GM19099 (cell line): ENCODE measurements around the gene VASN.

Experiments used
- POLR2A ChIP-seq: IDR thresholded peaks from 3 replicates; pipeline ENCODE4 v1.6.1; 2011; ENCODE audit warnings: low read depth; ENCODE audit not compliant: insufficient read length; ENCODE audit errors: extremely low read depth

The VASN gene

DNA sequence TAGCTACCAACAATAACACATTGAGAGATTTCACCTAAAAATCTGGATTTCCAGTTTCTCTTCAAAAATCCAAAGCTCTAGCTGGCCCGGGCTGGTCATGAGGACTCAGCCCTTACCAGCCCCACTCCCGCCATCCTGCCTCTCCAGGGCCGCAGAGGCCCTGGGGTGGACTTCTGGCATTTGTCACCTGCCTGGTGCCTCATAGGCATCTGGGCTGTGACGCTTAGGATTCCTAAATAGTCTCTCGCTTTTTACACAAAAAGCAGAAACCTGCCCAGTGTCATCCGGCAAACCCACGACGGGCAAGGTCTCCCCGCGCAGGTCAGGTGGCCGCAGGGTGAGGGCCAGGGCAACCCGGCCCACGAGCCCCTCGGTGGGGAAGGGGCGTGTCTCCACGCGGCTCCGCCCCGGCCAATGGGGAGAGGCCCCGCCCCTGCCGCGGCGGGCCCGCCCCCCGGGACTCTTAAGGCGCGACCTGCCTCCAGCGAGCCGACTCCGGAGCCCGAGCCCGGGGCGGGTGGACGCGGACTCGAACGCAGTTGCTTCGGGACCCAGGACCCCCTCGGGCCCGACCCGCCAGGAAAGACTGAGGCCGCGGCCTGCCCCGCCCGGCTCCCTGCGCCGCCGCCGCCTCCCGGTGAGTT lies at the start of gene VASN:
Gene VASN, plus strand, starts transcription at position 492 of the 644 bp plus-strand sequence. CDS start 9,030 bp downstream, outside the sequence.
- peak; percentile 58 for TF ChIP-seq POLR2A

DNA sequence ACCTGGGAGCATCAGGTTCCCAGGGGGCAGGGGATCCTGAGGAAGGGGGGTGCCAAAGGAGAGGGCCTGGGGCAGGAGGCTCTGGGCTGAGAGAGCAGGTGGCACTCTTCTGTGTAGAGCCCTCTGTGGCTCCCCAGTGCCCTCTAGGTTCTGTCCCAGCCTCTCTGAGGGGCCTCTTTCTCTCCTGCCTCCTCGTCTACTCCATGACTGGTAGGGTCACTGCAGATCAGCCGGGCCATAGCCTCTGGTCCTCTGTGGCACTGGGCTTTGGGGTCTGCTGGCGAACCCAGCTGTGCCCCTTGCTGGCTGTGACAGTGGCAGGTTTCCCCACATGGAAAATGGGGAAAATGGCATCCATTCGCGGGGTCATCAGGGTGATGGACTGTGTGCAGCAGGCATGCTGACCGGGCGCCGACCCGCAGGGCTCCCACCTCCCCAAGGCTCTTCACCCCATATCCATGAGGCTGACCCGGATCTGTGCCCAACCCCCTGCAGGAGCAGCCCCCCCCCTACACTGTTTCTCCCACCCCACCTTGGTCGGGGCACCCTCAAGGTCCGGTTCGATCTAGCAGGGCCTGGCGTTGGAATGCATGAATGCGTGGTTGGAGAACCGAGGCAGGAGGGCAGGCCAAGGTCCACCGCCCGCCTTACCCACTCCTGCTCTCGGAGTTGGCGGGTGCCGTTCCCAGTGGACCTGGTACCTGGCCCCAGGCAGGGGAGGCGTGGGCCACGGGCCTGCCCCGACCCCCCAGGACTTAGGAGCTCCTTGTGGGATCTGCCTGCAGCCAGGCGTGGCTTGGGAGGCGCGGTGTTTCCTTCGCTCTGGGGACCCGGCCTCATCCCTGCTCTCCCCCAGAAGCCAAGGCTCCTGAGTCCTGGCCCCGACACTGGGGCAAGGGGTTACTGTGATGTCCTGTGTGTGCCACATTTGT lies 49.3 kb upstream of the VASN start:
- TF ChIP-seq POLR2A: no peak

DNA sequence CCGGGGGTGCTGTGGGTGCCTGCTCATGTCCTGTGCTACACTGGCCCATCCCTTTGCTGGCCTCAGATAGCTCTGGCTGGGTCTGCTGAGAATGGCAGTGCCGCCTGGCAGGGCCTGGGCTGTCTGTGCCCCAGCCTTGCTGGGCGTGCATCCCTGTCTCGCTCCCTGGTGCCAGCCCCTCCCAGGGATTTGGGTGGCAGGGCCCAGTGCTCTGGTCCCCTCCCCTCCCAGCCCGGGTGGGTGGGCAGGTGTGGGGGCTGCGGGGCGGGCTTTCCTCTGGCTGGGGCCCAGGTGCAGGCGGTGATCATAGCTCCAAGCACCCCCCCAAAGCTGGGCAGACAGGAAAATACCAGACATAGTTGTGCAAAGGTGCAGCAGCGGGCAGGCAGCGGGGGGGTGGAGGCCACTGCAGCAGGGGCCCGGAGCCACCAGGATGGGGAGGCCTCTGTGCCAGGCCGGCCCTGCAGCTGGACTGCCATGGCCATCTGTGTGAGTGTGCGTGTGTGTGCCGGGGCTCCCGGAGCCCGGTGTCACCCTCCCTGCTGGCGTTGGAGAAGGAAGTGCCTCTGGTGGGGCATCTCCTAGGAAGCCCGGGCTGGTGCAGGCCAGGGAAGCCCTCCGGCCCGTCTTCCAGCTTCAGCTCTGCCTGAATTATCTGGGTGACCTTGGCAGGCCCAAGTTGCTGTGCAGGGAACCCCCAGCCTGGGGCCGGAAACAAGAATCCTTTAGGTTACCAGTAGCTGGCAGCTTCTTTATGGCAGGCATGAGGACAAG lies 48.4 kb upstream of the VASN start:
- no peak for TF ChIP-seq POLR2A

DNA sequence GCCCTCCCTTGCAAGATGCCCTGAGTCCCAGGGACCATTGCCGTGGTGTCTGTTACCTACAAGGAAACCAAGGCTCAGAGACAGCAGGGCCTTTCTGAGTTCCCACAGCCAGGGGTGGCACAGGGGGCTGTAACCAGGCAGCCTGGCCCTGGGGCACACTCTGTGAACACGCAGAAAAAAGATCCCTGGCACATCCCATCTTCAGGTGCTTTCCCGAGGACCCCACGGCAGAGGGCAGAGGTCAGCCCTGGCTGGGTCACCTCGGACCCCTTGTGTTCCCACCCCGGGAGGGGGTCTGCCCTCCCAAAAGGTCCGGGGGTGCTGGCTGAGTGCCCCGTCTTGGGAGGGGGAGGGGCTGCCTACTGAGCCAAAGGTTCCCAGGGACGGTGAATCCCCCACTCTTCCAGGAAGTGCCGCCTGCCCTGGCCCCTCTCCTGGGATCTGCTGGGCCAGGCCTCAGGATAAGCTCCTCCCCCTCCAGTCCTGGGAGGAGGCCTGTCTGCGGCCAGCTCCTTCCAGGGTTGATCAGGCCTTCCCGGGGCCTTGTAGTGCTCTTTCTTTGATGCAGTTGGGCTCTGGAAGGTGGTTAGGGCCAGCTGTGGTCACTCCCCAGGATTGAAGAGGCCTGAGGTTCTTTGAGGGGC lies 47.7 kb upstream of the VASN start:
- TF ChIP-seq POLR2A: no peak

DNA sequence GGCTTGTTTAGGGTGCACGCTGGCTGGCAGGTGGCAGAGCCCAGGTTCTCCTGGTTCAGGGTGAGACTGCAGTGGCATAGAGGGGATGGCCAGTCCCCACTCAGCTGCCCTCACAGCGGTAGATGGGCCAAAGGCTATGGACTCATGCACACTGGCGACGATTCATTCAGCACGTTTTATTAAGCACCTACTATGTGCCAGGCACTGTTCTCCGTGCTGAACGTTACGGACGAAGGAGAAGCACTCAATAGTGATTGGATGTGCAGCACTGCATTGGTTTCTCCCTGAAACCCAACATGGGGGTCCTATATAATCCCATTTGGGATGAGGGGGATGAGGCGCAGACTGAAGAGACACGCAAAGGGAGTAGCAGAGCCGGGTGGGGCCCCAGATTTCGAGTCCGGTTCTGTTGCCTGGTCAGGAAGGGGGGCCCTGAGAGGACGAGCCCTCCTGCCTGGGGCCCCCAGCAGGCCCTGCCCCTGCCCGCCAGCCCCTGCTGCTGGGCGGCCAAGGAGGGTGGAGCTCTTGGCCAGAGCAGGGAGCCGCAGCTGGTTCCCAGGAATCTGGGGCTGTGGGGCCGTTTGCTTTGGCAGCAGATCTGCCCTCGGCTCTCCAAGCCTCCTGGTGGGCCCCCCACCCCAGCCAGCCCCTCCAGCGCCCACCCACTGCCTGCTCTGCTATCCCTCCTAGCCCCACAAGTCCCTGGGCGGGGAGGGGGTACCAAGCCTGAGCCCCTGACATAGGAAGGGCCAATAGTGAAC lies 47.0 kb upstream of the VASN start:
- TF ChIP-seq POLR2A: no peak

DNA sequence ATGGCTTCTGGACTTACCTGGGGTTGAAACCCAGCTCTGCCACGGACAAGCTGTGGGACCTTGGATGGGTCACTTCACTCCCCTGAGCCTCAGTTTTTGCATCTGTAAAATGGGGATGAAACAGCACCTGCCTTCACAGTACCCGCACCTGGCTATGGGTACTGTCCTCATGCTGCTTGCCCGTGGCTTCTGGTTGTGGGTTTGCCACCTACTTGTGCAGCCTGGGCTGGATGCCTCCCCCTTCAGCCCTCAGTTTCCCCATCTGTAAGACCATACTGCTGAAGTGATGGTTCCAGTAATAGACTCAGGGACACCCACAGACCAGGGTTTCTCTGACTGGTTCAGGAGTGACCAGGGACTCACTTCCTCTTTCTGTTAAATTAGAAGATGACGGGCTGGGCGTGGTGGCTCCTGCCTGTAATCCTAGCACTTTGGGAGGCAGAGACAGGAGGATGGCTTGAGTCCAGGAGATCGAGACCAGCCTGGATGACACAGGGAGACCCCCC lies 46.3 kb upstream of the VASN start:
- no peak for TF ChIP-seq POLR2A

DNA sequence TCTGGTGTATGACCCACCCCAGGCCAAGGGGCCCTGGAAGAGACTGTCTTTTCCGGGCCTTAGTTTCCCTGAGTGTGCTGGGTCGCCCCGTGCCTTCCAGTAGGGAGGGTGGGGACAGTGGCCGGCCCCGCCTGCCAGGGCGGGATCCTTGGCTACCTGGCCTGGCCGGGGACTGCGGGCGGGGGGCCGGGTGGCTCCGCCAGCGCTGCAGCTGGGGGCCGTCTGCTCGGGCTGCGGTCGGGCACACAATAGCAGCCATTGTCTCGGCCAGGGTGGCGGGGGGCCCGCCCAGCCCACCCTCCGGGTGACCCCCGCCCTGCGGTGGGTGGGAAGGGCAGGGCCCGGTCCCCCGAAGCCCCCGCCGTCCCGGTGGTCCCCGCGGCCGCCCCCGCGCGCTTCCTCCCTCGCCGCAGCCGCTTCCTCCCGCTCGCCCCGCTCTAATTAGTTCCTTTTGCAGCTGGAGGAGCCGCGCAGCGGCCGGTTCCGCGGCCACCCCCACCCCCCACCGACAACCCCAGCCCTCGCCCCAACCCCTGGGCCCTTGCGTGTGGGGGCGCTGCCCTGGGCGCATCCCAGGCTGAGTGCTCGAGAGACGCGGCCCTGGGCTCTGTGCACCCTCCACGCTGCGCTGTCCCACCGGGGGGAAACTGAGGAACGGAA lies 44.1 kb upstream of the VASN start:
- TF ChIP-seq POLR2A: no peak

DNA sequence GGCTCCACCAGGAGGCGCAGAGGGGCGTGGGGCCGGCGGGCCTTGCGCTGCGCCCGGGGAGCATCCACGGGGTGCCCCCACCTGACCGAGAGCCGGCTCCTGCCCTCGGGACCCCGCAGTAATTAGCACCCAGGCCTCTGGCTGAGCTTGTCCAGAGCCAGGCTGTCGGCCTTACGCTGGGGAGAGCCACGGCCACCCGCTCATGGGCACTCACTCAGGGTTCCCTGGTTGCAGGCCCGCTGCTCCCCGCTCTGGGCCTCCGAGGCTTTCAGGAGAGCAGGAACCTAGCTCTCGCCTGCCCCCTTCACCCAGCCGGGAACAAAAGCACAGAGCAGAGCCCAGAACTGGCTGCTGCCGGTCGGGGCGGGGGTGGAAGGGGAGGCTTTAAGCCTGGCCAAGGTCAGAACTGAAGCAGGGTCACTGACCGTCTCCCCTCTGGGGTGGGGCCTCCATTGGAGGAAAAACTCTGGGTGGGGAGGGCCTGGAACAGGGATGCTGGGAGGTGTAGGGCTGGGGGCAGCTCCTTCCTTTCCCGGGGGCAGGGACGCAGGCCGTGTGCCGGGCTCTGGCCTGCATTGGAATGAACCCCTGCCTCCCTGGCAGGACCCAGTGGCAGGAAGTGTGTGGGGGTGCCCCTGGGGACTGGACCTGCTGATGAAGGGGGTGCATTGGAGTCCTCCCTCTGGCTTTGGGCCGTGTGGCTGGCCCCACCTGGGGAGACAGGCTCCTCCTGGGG lies 43.4 kb upstream of the VASN start:
- peak; percentile 12 for TF ChIP-seq POLR2A

DNA sequence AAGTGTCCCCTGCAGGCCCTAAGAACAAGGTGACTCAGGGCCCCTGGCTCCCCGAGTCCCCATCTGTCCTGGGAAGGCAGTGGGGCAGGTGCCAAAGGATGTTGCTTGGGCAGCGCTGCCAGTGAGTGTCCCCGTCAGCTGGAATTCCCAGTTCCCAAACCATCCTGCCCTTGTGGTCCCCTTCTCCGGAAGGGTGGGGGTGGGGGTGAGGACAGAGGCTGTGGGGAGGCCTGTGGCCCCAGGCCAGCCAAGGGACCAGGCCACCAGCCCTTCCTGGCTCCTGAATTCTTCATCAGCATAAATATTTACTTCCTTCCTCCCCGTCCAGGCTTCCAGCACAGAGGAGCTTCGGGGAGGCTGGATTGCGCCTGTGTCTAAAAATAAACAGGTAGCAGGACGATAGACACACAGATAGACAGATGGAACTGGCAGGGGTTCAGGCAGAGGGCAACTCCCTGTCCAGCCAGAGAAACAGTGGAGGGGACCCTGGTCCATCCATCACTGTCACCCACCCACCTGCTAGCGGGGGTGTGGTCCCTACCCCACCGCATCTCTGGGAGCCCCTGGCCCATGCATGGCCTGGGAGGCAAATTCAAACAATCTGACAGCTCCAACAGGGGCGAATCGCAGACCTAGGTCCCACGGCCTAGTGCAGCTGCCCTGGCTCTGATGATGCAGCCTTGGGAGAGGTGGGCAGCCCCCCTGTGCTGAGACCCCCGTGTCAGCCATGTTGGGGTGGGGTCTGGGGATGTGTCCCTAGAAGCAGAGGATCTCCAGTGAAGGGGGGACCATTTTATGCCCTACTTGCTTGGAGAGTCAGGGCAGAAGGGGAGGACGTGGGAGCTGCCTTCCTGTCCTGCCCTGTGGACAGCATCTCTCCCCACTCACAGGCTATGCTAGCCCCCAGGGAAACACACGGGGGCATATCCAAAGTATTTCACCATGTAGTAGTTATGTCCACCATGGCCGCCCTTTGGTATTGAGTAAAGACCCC lies 42.6 kb upstream of the VASN start:
- no peak for TF ChIP-seq POLR2A

DNA sequence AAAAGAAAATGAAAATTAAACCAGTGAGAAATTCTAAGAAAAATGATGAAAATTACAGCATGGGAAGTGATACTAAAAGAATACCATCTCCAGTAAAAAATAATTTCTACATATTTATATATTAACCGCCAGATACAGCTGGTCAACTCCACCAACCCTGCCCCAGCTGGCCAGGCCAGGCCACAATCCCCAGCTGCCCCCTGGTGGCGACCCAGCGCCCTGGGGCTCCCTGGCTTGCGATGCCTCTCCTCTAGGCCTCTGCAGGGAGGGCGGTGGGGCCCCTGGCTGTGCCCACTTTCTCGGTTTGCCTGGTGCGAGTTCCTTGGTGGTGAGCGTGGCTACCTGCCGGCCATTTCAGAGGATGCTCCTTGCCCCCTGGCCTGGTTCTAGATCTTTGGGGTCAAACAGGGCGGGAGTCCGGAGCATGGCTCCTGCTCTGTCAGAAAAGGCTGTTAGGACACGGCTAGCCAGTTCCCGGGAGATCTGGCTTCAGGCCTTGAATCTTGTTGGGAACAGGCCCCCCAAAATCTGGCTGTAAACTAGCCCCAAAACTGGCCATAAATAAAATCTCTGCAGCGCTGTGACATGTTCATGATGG lies 41.3 kb upstream of the VASN start:
- no peak for TF ChIP-seq POLR2A

DNA sequence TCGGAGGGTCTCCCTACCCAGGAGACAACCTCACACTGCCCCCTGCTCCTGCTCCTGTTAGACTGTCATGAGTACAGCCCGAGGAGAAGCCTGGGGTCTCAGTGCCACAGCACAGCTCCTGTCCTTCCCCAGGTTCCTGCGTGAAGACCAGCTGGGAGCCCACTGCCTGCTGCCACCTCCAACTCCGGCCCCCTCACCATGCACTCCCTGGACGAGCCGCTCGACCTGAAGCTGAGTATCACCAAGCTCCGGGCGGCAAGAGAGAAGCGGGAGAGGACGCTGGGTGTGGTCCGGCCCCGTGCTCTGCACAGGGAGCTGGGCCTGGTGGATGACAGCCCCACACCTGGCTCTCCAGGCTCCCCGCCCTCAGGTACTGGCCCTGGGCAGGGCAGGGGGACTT lies 39.6 kb upstream of the VASN start:
- no peak for TF ChIP-seq POLR2A
